Placental pericyte (primary cell): ENCODE measurements around the gene CIC. TPM values are rescaled to one million over a fixed set of nuclear protein-coding genes. Genes with fewer than 3 reads are reported as not detected.

Experiments
- total RNA-seq: library from RNA; depleted of rRNA; stranded (reverse); fragments of >200 nt; gene quantifications from 2 replicates; pipeline ENCODE4 v1.2.3, GENCODE V29; 2012

The CIC gene
- 38.5 and 41.5 TPM in 2 replicates for total RNA-seq

DNA sequence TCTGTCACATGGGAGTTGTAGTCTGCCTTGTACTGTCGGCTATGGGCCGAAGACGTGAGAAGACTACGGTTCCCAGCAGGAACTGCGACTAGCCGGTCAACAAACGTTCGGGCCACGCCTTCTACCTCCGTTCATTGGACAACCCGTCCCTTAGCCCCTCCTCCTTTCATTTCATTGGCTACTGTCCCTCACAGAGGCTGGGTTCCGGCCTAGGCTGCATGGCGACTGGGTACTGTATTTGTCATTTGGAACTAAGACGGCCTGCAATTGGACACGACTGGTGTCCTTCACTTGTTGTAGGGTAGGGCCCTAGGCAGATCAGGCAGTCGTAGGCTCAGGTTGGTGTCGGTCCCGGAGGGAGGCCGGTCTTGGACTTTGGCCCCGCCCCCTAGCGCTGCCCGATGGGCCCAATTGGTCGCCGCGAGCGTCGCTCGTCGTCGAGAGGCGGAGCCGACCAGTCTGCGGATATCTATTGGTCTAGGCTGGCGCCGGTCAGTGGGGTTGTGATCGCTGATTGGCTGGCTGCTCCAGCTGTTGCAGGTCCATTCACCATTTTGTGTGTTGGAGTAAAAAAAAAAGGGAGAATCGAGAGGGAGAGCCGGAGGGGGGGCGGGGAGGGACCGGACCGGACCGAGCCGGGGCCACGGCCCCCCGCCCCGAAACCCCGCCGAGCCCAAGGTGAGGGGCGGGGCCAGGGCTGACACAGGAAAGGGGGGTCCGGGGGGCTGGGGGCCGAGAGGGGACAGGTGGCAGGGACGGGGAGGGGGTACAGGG lies at the start of gene CIC:
Gene CIC (plus strand): TSS at position 549 of the 774 bp plus-strand sequence. CDS start 2,532 bp downstream, outside the sequence.

DNA sequence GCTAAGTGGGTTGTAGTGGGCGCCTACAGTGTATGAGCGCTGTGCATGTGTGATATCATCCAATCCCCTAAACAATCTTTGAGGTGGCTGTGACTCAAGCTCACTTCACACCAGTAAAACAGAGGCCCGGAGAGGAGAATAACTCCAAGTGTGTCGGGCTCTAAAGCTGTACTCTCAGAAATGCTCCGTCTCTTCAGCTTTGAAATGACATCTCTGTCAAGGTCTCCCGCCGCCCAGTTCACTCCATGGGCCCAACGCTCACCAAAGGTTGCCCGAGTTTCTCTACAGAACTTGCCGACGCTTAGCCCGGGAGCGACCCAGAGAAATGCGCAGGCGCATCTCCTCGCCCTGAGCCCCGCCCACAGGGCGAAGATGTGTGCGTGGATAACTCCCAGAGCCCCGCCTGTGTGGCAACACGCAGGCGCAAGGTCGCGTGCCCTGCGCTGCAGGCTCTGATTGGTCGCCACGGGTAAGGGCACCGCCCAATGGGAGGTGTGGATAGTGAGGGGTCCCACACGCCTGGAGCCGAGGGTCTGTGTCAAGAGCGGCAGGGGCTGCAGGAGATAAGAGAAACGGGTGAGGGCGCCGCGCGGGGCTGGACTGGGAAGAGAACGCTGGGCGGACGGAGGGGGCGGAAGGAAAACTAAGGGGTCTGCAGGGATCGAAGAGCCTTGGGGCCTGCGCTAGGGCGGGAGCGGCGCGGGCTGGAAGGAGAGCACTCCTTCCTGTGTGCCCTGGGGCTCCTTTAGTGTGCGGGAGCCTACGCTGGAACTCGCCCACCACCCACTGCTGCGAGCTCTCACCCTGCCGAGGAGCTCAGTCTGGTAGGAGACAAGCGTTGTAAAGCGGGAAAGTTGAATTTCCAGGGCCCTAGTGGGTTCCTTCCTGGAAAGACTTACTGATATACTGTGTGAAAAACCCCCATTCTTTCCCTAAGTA lies 49.0 kb upstream of the CIC start, which contains the start of gene ZNF526:
Gene ZNF526 (plus strand): TSS at position 501 of the 939 bp plus-strand sequence. CDS start 4,092 bp downstream, outside the sequence.

DNA sequence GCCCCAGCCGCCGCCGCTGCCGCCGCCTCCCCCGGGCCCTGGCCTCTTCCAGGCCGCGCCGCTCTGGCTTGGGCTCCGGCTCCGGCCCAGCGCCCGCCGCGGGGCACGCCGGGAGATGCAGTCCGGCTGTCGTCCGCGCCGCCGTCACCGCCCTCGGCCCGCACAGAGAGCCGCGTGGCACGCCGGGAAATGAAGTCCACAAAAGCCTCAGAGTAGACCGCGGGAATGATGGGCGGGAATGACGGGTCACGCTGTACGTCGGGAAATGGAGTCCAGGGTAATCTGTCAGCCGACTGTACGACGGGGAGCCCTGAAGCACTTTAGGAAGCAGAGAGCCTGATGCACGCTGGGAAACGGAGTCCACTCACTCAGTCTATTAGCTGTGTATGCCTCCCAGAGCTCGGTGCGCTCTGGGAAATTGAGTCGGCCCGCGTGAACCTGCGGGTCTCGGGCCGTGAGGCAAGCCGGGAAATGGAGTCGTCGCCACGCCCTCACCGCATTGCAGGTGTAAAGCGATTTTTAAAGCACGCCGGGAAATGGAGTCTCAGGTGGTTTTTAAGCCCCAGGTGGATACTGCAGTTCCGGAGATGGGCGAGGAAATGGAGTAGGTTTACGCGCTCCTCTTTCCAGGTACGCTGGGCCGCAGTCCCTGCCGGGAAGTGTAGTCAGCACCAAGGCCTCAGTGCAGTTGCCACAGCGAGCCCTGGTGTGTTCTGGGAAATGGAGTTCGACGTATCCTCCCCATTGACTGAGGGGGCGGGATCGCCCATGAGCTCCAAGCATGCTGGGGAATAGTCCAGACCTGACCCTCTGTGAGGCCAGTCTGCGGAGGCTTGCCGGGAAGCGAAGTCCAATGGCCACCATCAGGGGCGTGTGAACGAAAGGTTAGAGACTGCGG lies 26.3 kb upstream of the CIC start, which contains the start of gene GSK3A:
Gene GSK3A (minus strand): TSS at position 91 of the 898 bp plus-strand sequence. CDS start 137 bp downstream, outside the sequence.

DNA sequence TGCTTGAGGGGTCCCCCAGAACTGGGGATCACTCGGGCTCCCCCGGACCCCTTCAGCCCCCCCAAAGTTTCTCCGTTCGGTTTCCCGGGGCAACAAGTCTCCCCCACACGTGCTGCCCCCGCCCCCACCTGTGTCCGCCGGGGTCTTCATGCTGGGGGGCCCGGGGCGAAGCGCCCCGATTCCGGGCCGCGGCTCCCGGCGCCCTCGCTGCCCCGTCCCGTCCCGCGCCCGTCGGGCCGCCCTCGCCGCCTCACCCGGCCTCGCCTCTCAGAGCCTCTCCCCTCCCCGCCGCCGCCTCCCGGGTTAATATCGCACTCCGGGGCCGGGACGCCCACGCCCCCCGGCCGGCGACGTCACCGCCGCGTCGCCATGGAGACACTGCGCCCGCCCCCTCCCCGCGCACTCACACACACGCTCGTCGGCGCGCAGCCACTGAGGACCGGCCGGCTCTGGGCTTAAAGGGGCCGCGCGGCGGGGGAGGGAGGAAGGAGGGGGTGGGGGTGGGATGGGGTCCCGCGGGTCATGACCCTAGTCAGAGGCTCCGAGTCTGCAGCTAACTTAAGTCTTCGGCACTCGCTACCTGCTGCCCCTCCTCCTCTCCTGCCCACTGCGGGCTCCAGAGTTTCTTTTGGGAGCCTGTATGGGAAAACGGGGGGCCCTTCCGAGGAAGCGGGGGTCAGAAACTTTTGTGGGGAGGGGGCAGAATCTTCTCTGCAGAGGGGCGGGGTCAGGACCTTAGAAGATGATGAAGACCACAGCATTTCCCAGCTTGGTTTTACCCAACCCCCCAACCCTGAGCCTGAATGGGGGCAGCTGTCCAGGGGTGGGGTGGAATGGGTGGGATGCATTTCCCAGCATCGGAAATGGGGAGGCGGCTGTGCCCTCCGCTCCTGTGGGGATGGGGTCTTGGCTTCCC lies 13.9 kb upstream of the CIC start, which contains the start of gene ERF:
Gene ERF (minus strand): TSS at position 279 of the 916 bp plus-strand sequence. CDS start 129 bp downstream, at position 150.

DNA sequence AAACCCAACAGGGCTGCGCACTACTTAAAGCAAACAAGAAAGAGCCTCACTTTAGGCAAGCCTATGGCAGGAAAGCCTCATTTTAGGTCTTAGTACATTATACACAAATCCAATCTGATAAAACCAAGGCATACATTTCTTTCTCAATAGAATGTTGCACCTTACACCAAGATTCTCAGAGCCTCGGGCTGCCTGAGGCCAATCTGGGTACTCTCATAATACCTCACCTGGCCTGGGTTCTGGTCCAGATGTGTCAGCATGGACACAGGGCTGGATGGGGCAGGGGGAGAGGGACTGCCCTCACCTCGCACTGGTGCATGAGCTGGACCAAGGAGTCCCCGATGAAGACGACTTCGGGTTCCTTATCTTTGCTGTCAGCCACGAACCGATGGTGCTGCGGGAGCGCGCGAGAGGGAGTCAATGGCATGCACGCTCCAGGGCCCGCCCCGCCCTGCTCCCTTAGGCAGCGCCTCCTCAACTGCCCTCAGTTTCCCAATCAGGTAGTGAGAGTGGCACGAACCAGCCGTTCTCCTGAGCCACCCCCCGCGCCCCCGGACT lies 32.7 kb downstream of the CIC start, which contains the start of gene PRR19:
Gene PRR19 (plus strand): TSS at position 487 of the 558 bp plus-strand sequence. CDS start 7,453 bp downstream, outside the sequence.

DNA sequence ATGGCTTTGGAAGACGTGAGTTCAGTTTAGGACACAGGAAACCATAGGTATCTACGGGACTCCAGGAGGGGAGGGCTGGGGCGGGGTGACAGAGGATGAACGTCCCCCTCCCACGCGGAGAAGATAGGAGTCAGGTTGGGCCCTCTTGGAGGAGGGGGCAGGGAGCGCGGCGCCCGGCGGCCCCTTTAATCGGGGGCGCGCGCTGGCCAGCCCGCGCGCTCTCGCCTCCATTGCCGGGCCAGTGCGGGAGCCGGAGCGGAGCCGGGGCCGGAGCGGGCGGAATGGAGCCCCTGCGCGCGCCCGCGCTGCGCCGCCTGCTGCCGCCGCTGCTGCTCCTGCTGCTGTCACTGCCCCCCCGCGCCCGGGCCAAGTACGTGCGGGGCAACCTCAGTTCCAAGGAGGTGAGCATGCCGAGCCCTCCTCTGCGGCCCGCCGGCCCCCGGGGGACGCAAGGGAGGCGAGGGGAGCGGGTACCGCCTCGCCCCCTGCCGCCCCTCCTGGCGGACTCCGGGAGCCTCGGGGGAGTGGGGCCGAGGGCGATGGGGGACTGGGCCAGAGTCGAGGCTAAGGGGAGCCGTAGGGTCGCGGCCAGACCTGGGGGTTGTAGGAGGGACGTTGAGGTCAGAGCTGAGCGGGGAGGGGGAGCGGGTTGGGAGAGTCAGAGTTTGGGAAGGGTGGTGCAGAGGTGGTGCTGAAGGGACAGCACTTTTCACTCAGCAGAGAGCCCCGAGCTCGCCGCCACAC lies 44.2 kb downstream of the CIC start, which contains the start of gene TMEM145:
Gene TMEM145 (plus strand): TSS at position 214 of the 744 bp plus-strand sequence. CDS start 68 bp downstream, at position 282.

DNA sequence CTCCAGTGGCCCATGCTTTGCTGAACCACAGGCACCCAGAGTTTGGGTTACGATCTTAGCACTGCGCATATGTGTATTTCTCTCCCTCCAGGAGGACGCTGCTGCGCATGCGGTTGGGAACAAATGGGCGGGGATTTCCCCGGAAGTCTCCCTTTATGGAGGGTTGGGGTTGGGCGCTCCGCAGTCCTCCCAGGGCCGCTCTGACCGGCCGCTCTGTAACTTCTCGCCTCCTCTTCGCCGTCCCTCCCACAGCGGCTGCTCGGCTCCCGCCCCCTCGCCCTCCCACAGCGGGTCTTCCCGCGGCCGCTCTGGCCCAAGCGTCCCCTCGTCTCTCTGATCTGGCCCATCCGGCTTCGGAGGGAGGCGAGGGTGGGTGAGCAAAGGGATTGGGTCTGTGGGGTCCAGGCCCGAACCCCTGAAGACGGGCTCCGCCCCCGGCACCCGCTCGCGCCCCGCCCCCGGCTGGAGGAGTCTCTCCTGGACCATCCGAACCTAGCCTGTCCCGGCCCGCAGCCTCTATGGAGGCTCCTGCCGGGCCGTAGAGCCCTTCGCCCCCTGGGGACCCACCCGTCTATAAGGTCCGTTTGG lies 56.4 kb downstream of the CIC start, which contains the start of gene MEGF8:
Gene MEGF8 (plus strand): TSS at position 328 of the 588 bp plus-strand sequence. CDS start 609 bp downstream, outside the sequence.

Other genes with a start within 250 kb of the CIC start
- gene GRIK5, start 199.0 kb upstream of the CIC start, total RNA-seq: under 0.01 TPM in 1 of 2 replicates, not detected in the other
- gene ZNF574, start 193.1 kb upstream of the CIC start, total RNA-seq: 13.6 and 32.6 TPM in 2 replicates
- 11.6 and 17.3 TPM in 2 replicates for gene POU2F2, start 136.8 kb upstream of the CIC start, total RNA-seq
- 29.2 and 39.0 TPM in 2 replicates for gene DEDD2, start 51.6 kb upstream of the CIC start, total RNA-seq
- gene ZNF526, start 48.9 kb upstream of the CIC start, total RNA-seq: 18.2 and 23.0 TPM in 2 replicates
- 23.2 and 33.4 TPM in 2 replicates for gene GSK3A, start 26.6 kb upstream of the CIC start, total RNA-seq
- 19.5 and 39.9 TPM in 2 replicates for gene ERF, start 14.1 kb upstream of the CIC start, total RNA-seq
- gene PRR19, start 32.9 kb downstream of the CIC start, total RNA-seq: 0.22 and 0.86 TPM in 2 replicates
- 27.8 and 31.2 TPM in 2 replicates for gene PAFAH1B3, start 33.4 kb downstream of the CIC start, total RNA-seq
- not detected in 2 replicates for gene TMEM145, start 44.1 kb downstream of the CIC start, total RNA-seq
- 17.0 and 24.1 TPM in 2 replicates for gene MEGF8, start 56.4 kb downstream of the CIC start, total RNA-seq
- gene CNFN, start 121.0 kb downstream of the CIC start, total RNA-seq: not detected in 2 replicates
- 1.9 and 4.4 TPM in 2 replicates for gene LIPE, start 158.1 kb downstream of the CIC start, total RNA-seq
- gene CXCL17, start 173.7 kb downstream of the CIC start, total RNA-seq: not detected in 2 replicates